ENCODE data around the gene FAT1.

DNA sequence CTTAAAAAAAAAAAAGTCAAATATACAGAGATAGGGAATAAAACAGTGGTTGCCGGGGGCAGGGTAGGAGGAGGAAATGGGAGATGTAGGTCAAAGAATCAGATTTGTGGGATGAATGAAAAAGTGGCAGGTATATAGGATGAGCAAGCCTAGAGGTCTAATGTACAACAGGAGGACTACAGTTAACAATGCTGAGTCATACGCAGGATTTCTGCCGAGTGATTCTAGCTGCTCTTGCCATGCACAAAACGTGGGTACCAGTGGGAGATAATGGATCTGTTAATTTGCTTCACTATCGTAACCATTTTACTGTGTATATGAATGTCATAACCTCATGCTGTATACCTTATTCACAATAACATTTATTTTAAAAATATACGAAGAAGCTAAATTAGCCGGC, 157.6 kb downstream of the FAT1 start:
- TF ChIP-seq, protein P1, sequence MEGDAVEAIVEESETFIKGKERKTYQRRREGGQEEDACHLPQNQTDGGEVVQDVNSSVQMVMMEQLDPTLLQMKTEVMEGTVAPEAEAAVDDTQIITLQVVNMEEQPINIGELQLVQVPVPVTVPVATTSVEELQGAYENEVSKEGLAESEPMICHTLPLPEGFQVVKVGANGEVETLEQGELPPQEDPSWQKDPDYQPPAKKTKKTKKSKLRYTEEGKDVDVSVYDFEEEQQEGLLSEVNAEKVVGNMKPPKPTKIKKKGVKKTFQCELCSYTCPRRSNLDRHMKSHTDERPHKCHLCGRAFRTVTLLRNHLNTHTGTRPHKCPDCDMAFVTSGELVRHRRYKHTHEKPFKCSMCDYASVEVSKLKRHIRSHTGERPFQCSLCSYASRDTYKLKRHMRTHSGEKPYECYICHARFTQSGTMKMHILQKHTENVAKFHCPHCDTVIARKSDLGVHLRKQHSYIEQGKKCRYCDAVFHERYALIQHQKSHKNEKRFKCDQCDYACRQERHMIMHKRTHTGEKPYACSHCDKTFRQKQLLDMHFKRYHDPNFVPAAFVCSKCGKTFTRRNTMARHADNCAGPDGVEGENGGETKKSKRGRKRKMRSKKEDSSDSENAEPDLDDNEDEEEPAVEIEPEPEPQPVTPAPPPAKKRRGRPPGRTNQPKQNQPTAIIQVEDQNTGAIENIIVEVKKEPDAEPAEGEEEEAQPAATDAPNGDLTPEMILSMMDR (conservative IDR thresholded peaks at IDR 0.05 in 1 of 2, IDR thresholded peaks at IDR 0.05 in 1 of 2; ENCODE audit: low read depth in 1 of 2, low read length in 2 of 2): no peak
- no peak for TF ChIP-seq EZH2 (IDR thresholded peaks at IDR 0.05; ENCODE audit: low read length, missing control alignments)

Measured in fibroblast of lung (primary cell).